Measurements from ENCODE around the gene PRIM1. TPM values are rescaled to one million over a fixed set of nuclear protein-coding genes. Genes with fewer than 3 reads are reported as not detected.
"Not testable (repeated sequence)": the region's sequence is repeated elsewhere in the genome, so short reads cannot be mapped to it uniquely, and the experiment has no call there.

Gene PRIM1
- total and polyA plus RNA-seq, 2 of the 13 experiments (the other 11 are each of a cell fraction or from before 2014, with no cell fraction given) = 30.0 to 47.3 TPM

GRCh38 chr12:56792678-56793077, 40.6 kb upstream of the PRIM1 start:
- ATAC-seq (no peak), FAIRE-seq (no peak), DNase-seq (ENCODE audit: low spot score) (no peak)
- intact Hi-C loops (cut with micrococcal nuclease; ENCODE audit: unreplicated experiment) = loop anchor here (1.0 kb wide), 1 partner anchor 27 kb away; no protein-coding TSS in a partner anchor
- no peak overlapping the region for H3K4me2 ChIP-seq (ENCODE audit: low read depth, low read length)
- no peaks in the 10 kb centered on the region; a peak in 1 of 5 replicates for H3K27me3 ChIP-seq (ENCODE audit: control insufficient read depth in 1 of 2, insufficient read depth in 2 of 2, low read length in 2 of 2)
- H3K9me3 ChIP-seq (ENCODE audit: low read length) = no peaks in the 10 kb centered on the region
- no peaks in the 10 kb centered on the region for H3K36me3 ChIP-seq (replicated peaks in 1 of 2; ENCODE audit: control insufficient read depth in 1 of 2, insufficient read depth in 2 of 2, low read length in 2 of 2)
- no peak overlapping the region for H3K27ac ChIP-seq (ENCODE audit: extremely low read length, insufficient read depth, low read length)
- CTCF ChIA-PET (ENCODE audit: low intra/inter-chr PET ratio, low total read pairs) = no interaction called here
- no TSS peak for BruUV-seq (replicated peaks)
- no peak overlapping the region for H3K4me3 ChIP-seq (replicated peaks in 1 of 3; ENCODE audit: insufficient read depth in 1 of 3, low read depth in 2 of 3, low read length in 3 of 3)
- H4K20me1 ChIP-seq (ENCODE audit: insufficient read depth, low read length) = no peaks in the 10 kb centered on the region
- no peaks in the 10 kb centered on the region; the same call in 1 of the 2 replicates for H3K4me1 ChIP-seq (ENCODE audit: insufficient read depth, low read length)
- in situ Hi-C loops (cut with HindIII; ENCODE audit: extremely low pct_ligation_motif_present, low pct_unique_long_range_greater_than_20kb) = no loop called here
- no peak for TF ChIP-seq ZBTB26 (CRISPR knock-in tag; IDR thresholded peaks at IDR 0.05; ENCODE audit: borderline replicate concordance)
- no peaks in the 10 kb centered on the region for H3K79me2 ChIP-seq (ENCODE audit: insufficient read depth, low read length)
- POLR2A ChIA-PET = no interaction called here
- 26% methylated on average over 2 of the region's 2 CpGs for WGBS (ENCODE audit: low lambda C conversion rate)
- H2AFZ ChIP-seq (ENCODE audit: low read length) = no peak overlapping the region
- H3K9ac ChIP-seq (ENCODE audit: insufficient read depth, low read depth, low read length) = no peak overlapping the region

GRCh38 chr12:56789429-56789828, 37.3 kb upstream of the PRIM1 start:
- H3K79me2 ChIP-seq (ENCODE audit: insufficient read depth, low read length); H3K27me3 ChIP-seq (ENCODE audit: control insufficient read depth in 1 of 2, insufficient read depth in 2 of 2, low read length in 2 of 2); H4K20me1 ChIP-seq (ENCODE audit: insufficient read depth, low read length); H3K36me3 ChIP-seq (replicated peaks in 1 of 2; ENCODE audit: control insufficient read depth in 1 of 2, insufficient read depth in 2 of 2, low read length in 2 of 2); CTCF ChIA-PET (ENCODE audit: low intra/inter-chr PET ratio, low total read pairs); H3K4me1 ChIP-seq (ENCODE audit: insufficient read depth, low read length); POLR2A ChIA-PET; FAIRE-seq; H2AFZ ChIP-seq (ENCODE audit: low read length); H3K9ac ChIP-seq (ENCODE audit: insufficient read depth, low read depth, low read length); in situ Hi-C loops (cut with HindIII; ENCODE audit: extremely low pct_ligation_motif_present, low pct_unique_long_range_greater_than_20kb); H3K9me3 ChIP-seq (ENCODE audit: low read length); intact Hi-C loops (cut with micrococcal nuclease; ENCODE audit: unreplicated experiment); ATAC-seq; H3K4me3 ChIP-seq (replicated peaks in 1 of 3; ENCODE audit: insufficient read depth in 1 of 3, low read depth in 2 of 3, low read length in 3 of 3); DNase-seq (ENCODE audit: low spot score); H3K4me2 ChIP-seq (ENCODE audit: low read depth, low read length); BruUV-seq (replicated peaks); H3K27ac ChIP-seq (ENCODE audit: extremely low read length, insufficient read depth, low read length): not testable (repeated sequence)
- WGBS (ENCODE audit: low lambda C conversion rate) = 90% methylated on average over 2 of the region's 34 CpGs
